ENCODE measurements around the gene PARPBP. TPM values are rescaled to one million over a fixed set of nuclear protein-coding genes. Genes with fewer than 3 reads are reported as not detected.

PARPBP gene
- total and polyA plus RNA-seq, 2 of the 13 experiments (the other 11 are each of a cell fraction or from before 2014, with no cell fraction given), result 6.7 to 28.4 TPM

- TF ChIP-seq FOXP4 (CRISPR knock-in tag; IDR thresholded peaks at IDR 0.05) (peak; percentile 28; the same call in 1 of the 2 replicates), SMARCE1 (IDR thresholded peaks at IDR 0.05; ENCODE audit: borderline replicate concordance) (no peak), KDM4B (CRISPR knock-in tag; IDR thresholded peaks at IDR 0.05) (peak; percentile 22; the same call in 1 of the 2 replicates), ZGPAT (CRISPR knock-in tag; IDR thresholded peaks at IDR 0.05) (peak; percentile 92), SIN3B (IDR thresholded peaks at IDR 0.05; ENCODE audit: low read length) (peak; percentile 97), ZBTB1 (CRISPR knock-in tag; IDR thresholded peaks at IDR 0.05; ENCODE audit: borderline replicate concordance) (no peak), ZNF574 (CRISPR knock-in tag; IDR thresholded peaks at IDR 0.05) (peak; percentile 91), ZNF557 (CRISPR knock-in tag; IDR thresholded peaks at IDR 0.05) (0 out of 2 replicates have a peak, but pooled peaks have one; percentile 24), FOXK2 (IDR thresholded peaks at IDR 0.05) (no peak), ZIK1 (CRISPR knock-in tag; IDR thresholded peaks at IDR 0.05; ENCODE audit: borderline replicate concordance, low read depth) (peak; percentile 18; the same call in 1 of the 2 replicates), ZNF513 (CRISPR knock-in tag; conservative IDR thresholded peaks at IDR 0.05) (no peak), CENPBD1 (CRISPR knock-in tag; IDR thresholded peaks at IDR 0.05; ENCODE audit: borderline replicate concordance, low read depth) (no peak), MIER2 (CRISPR knock-in tag; IDR thresholded peaks at IDR 0.05) (peak; percentile 51; the same call in 1 of the 2 replicates), ZNF180 (CRISPR knock-in tag; IDR thresholded peaks at IDR 0.05; ENCODE audit: borderline replicate concordance, low read depth) (no peak), LRRFIP1 (CRISPR knock-in tag; conservative IDR thresholded peaks at IDR 0.05) (no peak), ZNF20 (CRISPR knock-in tag; IDR thresholded peaks at IDR 0.05) (no peak)
Observed at GRCh38 chr12:102119674-102120563, at the start of gene PARPBP, which contains the start of gene NUP37 (continued).
